Transverse colon (tissue), 4 donors: ENCODE measurements around the gene LIG1. TPM values are rescaled to one million over a fixed set of nuclear protein-coding genes. Genes with fewer than 3 reads are reported as not detected.

Experiments used
- DNase-seq: peaks from one replicate; pipeline ENCODE4 v3.0.0-alpha.2; 2019
- H3K27ac ChIP-seq, 4 donors: fragments of 200-600 bp; sonication (generic); 2 replicates each; pipeline ENCODE4 v1.5.1; 2016 to 2018; ENCODE audit warnings: inconsistent platforms in 4 of 4
- H3K27me3 ChIP-seq: fragments of 200-600 bp; sonication (generic); 2 replicates; pipeline ENCODE4 v1.5.1; 2017; ENCODE audit warnings: inconsistent platforms
- H3K36me3 ChIP-seq, 4 donors: fragments of 200-600 bp; sonication (generic); 2 replicates each; pipeline ENCODE4 v1.5.1; 2017 to 2019; ENCODE audit warnings: inconsistent platforms in 4 of 4
- H3K4me1 ChIP-seq, 4 donors: fragments of 200-600 bp; sonication (generic); 2 replicates each; pipeline ENCODE4 v1.5.1; 2017 to 2020; ENCODE audit warnings: inconsistent platforms in 4 of 4
- H3K4me3 ChIP-seq, 4 donors: fragments of 200-600 bp; sonication (generic); 1 replicate in 1 of 4; 2 replicates in 3 of 4; pipeline versions ENCODE4 v1.5.1 to v1.6.1; 2017 to 2019; ENCODE audit warnings: inconsistent platforms in 4 of 4
- H3K9me3 ChIP-seq, 2 donors: fragments of 200-600 bp; sonication (generic); 2 replicates each; pipeline ENCODE4 v1.5.1; 2017 to 2019; ENCODE audit warnings: inconsistent platforms in 2 of 2
- CTCF ChIP-seq, 5 experiments: fragments of 200-600 bp in 3 of 5; fragments of 450-650 bp in 2 of 5; sonication (generic) in 3 of 5; IDR thresholded peaks; 1 replicate in 2 of 5; 2 replicates in 3 of 5; pipeline ENCODE4 v1.5.1; 2016 to 2017; ENCODE audit warnings: antibody characterized with exemption in 5 of 5, inconsistent platforms in 3 of 5, mild to moderate bottlenecking in 2 of 5, moderate library complexity in 1 of 5
- EP300 ChIP-seq: sonication (generic); formaldehyde crosslinking; IDR thresholded peaks from one replicate; pipeline ENCODE4 v1.6.1; 2017; ENCODE audit warnings: antibody characterized with exemption, low read depth
- POLR2A ChIP-seq: fragments of 450-650 bp; IDR thresholded peaks from one replicate; pipeline ENCODE4 v1.6.1; 2016; ENCODE audit warnings: antibody characterized with exemption, mild to moderate bottlenecking, moderate library complexity
- POLR2AphosphoS5 ChIP-seq, 3 donors: sonication (generic); formaldehyde crosslinking; IDR thresholded peaks; one replicate each; pipeline ENCODE4 v1.6.1; 2016; ENCODE audit warnings: antibody characterized with exemption in 3 of 3
- WGBS, 2 donors: methylation state at CpG; one replicate each; pipeline ENCODE4 v1.1.5; 2018; ENCODE audit warnings: low coverage in 1 of 2; 5-methylcytosine and 5-hydroxymethylcytosine counted together
- in situ Hi-C, 4 donors: fragments of 200-750 bp; cut with MboI; loops; one replicate each; pipeline versions ENCODE4 v1.15.0 to v1.15.1; 2017; ENCODE audit warnings: low sequenced_read_pairs in 3 of 4, low pct_ligation_motif_present in 1 of 4, low pct_unique_long_range_greater_than_20kb in 1 of 4
- intact Hi-C: fragments of 100-400 bp; cut with DNase I; formaldehyde crosslinking; loops from one replicate; pipeline ENCODE4 v1.15.1; 2023; ENCODE audit warnings: low total_unique reads
- total RNA-seq, 4 donors: library from RNA; depleted of rRNA; stranded (reverse); fragments of >200 nt; gene quantifications; one replicate each; pipeline ENCODE4 v1.1.0, GENCODE V29; 2016

Gene LIG1
- total RNA-seq, 4 donors from 2014 or later, result 14.3 to 71.4 (median 26.8) TPM

GRCh38 chr19:48186541-48186991, 16.4 kb upstream of the LIG1 start:
- H3K27ac ChIP-seq, result no peak overlapping the region
- H3K4me1 ChIP-seq, result no peaks in the 10 kb centered on the region
- H3K9me3 ChIP-seq, result peaks cover 0 to 4% of the 10 kb centered on the region in 2 donors
- intact Hi-C loops (no loop called here), in situ Hi-C loops (no loop called here)
- DNase-seq, result no peak
- no peaks in the 10 kb centered on the region for H3K27me3 ChIP-seq
- H3K4me3 ChIP-seq, result no peak overlapping the region
- TF ChIP-seq CTCF (IDR thresholded peaks at IDR 0.05) (no peak), POLR2AphosphoS5 (IDR thresholded peaks at IDR 0.05) (no peak), POLR2A (no peak), EP300 (no peak)
- peaks cover 0 to 4% (median 2%) of the 10 kb centered on the region in 4 donors for H3K36me3 ChIP-seq
- 74% methylated on average over 8 of the region's 8 CpGs; no CpG with 5 or more reads in 1 of the 2 donors for WGBS, 2 donors

- in situ Hi-C loops (no loop called here), intact Hi-C loops (no loop called here)
- peaks cover 0 to 9% of the 10 kb centered on the region in 2 donors for H3K9me3 ChIP-seq
- no peak overlapping the region for H3K27ac ChIP-seq
- peaks cover 0 to 9% (median 2%) of the 10 kb centered on the region in 4 donors for H3K36me3 ChIP-seq
- H3K27me3 ChIP-seq, result no peaks in the 10 kb centered on the region
- H3K4me3 ChIP-seq, result no peak overlapping the region
- WGBS, 2 donors, result 85 to 100% methylated on average over 1 to 5 of the region's 5 CpGs
- no peaks in the 10 kb centered on the region for H3K4me1 ChIP-seq
- TF ChIP-seq EP300 (no peak), POLR2A (no peak), CTCF (IDR thresholded peaks at IDR 0.05) (no peak)
- DNase-seq, result no peak
These were observed 15.9 kb upstream of the LIG1 start for GRCh38 chr19:48186015-48186414.

- H3K36me3 ChIP-seq, result peaks cover 0 to 10% (median 2%) of the 10 kb centered on the region in 4 donors
- WGBS, 2 donors, result 94% methylated on average over 9 of the region's 9 CpGs; no CpG with 5 or more reads in 1 of the 2 donors
- H3K4me1 ChIP-seq, result no peaks in the 10 kb centered on the region
- intact Hi-C loops, result no loop called here
- peaks cover 0 to 9% of the 10 kb centered on the region in 2 donors for H3K9me3 ChIP-seq
- TF ChIP-seq POLR2AphosphoS5 (IDR thresholded peaks at IDR 0.05) (no peak), POLR2A (no peak), CTCF (IDR thresholded peaks at IDR 0.05) (no peak)
- no peak overlapping the region for H3K4me3 ChIP-seq
- no peaks in the 10 kb centered on the region for H3K27me3 ChIP-seq
- in situ Hi-C loops, result no loop called here
- no peak for DNase-seq
- no peak overlapping the region for H3K27ac ChIP-seq
These were observed 13.2 kb upstream of the LIG1 start for GRCh38 chr19:48183356-48183755.

GRCh38 chr19:48182434-48182833, 12.3 kb upstream of the LIG1 start:
- Histone ChIP-seq H3K9me3 (peaks cover 0 to 9% of the 10 kb centered on the region in 2 donors), H3K4me3 (no peak overlapping the region), H3K4me1 (no peaks in the 10 kb centered on the region), H3K27ac (no peak overlapping the region), H3K36me3 (peaks cover 0 to 10% (median 2%) of the 10 kb centered on the region in 4 donors), H3K27me3 (no peaks in the 10 kb centered on the region)
- in situ Hi-C loops, result no loop called here
- no peak for DNase-seq
- TF ChIP-seq POLR2A (no peak), POLR2AphosphoS5 (IDR thresholded peaks at IDR 0.05) (no peak), CTCF (IDR thresholded peaks at IDR 0.05) (no peak)
- WGBS, 2 donors, result 96 to 100% methylated on average over 12 to 38 of the region's 38 CpGs
- intact Hi-C loops, result no loop called here
